ENCODE results near the gene PRKG1. TPM values are rescaled to one million over a fixed set of nuclear protein-coding genes. Genes with fewer than 3 reads are reported as not detected.

The PRKG1 gene
- total RNA-seq, 2 donors from 2014 or later: 17.8 to 31.1 TPM

DNA sequence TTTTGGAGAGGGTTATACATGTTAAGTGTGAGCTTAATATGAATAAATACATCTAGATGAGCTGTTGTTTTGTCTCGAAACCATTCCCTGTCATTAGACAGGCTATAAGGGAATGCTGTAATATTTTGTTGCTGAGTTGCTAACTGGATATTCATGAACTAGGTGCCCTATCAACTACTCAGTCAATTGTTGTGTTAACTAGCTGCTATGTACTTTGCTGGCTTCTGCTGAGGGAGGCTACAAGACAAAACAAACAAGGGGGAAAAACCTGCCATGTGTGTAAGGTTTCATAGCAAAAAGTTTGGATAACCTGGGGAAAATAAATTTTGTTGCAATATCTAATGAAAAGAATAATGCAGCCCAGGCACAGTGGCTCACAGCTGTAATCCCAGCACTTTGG is 514.7 kb downstream of the PRKG1 start:
- DNase-seq (ENCODE audit: low spot score): no peak
- Histone ChIP-seq H3K4me1 (no peaks in the 10 kb centered on the region), H3K27ac (no peak overlapping the region), H3K36me3 (no peaks in the 10 kb centered on the region), H3K9me3 (no peaks in the 10 kb centered on the region), H3K27me3 (no peaks in the 10 kb centered on the region), H3K4me3 (no peak overlapping the region)
- TF ChIP-seq, protein P1, sequence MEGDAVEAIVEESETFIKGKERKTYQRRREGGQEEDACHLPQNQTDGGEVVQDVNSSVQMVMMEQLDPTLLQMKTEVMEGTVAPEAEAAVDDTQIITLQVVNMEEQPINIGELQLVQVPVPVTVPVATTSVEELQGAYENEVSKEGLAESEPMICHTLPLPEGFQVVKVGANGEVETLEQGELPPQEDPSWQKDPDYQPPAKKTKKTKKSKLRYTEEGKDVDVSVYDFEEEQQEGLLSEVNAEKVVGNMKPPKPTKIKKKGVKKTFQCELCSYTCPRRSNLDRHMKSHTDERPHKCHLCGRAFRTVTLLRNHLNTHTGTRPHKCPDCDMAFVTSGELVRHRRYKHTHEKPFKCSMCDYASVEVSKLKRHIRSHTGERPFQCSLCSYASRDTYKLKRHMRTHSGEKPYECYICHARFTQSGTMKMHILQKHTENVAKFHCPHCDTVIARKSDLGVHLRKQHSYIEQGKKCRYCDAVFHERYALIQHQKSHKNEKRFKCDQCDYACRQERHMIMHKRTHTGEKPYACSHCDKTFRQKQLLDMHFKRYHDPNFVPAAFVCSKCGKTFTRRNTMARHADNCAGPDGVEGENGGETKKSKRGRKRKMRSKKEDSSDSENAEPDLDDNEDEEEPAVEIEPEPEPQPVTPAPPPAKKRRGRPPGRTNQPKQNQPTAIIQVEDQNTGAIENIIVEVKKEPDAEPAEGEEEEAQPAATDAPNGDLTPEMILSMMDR (IDR thresholded peaks at IDR 0.05): no peak

DNA sequence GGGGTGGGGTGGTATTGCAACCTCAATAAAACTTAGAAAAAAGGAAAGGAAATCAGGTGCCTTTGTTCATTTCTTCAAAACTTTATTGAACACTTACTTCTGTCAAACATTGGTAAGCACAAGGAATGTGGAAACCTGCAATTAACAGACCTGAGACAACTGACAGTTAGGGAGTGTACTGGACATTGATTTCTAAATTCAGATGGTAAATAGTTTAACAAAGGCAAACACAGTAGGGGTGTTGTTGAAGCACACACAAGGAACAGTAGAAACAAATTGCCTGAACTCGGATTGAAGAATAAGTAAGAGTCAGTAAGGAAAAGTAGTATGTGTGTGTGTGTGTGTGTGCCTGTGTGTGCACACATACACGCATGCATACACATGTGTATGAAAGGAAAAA is 516.5 kb downstream of the PRKG1 start:
- DNase-seq (ENCODE audit: low spot score): no peak
- TF ChIP-seq, protein P1 (IDR thresholded peaks at IDR 0.05): no peak
- H3K36me3 ChIP-seq: no peaks in the 10 kb centered on the region
- H3K27ac ChIP-seq: no peak overlapping the region
- no peaks in the 10 kb centered on the region for H3K27me3 ChIP-seq
- no peaks in the 10 kb centered on the region for H3K4me1 ChIP-seq
- H3K9me3 ChIP-seq: no peaks in the 10 kb centered on the region
- H3K4me3 ChIP-seq: no peak overlapping the region

DNA sequence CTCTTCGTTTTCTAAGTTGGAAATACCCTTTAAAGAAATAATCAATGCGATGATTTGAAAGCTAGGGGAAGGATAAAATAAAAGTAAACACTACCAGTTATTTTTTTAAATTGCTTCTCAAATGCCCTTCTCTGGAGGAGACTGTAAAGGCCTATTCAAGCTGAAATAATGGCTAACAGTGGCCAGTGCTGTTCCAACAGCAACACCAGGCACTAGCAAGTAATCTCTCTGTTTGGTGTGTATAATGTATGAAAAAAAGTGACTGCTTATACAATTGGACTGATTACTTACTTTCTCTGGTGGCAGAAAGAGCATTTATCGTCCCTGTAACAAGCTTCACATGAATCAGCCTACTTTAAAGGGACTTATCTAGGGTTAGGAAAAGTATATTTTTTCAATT is 522.4 kb downstream of the PRKG1 start:
- Histone ChIP-seq H3K4me3 (no peak overlapping the region), H3K4me1 (no peaks in the 10 kb centered on the region), H3K27ac (no peak overlapping the region), H3K27me3 (no peaks in the 10 kb centered on the region), H3K36me3 (no peaks in the 10 kb centered on the region), H3K9me3 (no peaks in the 10 kb centered on the region)
- DNase-seq (ENCODE audit: low spot score): no peak
- TF ChIP-seq, protein P1 (IDR thresholded peaks at IDR 0.05): no peak

DNA sequence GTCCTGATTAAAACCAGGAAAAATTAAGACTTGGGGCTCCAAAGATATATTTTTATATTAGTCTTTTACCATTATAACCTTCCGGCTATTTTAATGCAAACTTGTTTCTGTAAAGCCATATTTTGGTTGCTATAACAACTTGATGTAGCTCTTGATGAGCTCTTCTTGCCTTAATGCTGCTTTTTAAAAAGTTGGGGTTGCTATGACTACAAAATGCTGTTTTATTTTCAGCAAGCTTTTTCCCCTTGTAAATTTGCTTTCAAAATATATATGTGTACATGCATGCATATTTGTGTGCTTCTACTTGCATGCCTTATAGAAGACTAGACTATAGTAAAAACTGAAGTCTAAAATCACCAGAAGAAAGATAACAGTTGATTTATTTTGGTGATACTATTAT is 525.4 kb downstream of the PRKG1 start:
- Histone ChIP-seq H3K4me3 (no peak overlapping the region), H3K36me3 (no peaks in the 10 kb centered on the region), H3K27me3 (no peaks in the 10 kb centered on the region), H3K27ac (no peak overlapping the region), H3K4me1 (no peaks in the 10 kb centered on the region), H3K9me3 (no peaks in the 10 kb centered on the region)
- TF ChIP-seq, protein P1 (IDR thresholded peaks at IDR 0.05): no peak
- DNase-seq (ENCODE audit: low spot score): no peak

DNA sequence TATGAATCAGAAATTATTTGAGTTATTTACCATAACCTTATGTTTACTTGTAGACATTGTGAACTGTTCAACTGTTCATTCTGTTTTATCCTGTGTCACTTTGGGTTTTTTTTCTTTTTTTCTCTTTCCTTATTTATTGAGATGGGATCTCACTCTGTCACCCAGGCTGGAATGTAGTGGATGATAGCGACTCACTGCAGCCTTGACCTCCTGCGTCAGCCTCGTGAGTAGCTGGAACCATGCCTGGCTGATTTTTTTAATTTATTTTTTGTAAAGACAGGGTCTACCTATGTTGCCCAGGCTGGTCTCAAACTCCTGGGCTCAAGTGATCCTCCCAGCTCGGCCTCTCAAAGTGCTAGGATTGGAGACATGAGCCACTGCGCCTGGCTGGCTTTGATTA is 528.0 kb downstream of the PRKG1 start:
- no peak overlapping the region for H3K27ac ChIP-seq
- no peaks in the 10 kb centered on the region for H3K9me3 ChIP-seq
- TF ChIP-seq, protein P1 (IDR thresholded peaks at IDR 0.05): no peak
- H3K27me3 ChIP-seq: no peaks in the 10 kb centered on the region
- H3K4me1 ChIP-seq: no peaks in the 10 kb centered on the region
- H3K4me3 ChIP-seq: no peak overlapping the region
- H3K36me3 ChIP-seq: no peaks in the 10 kb centered on the region
- no peak for DNase-seq (ENCODE audit: low spot score)

DNA sequence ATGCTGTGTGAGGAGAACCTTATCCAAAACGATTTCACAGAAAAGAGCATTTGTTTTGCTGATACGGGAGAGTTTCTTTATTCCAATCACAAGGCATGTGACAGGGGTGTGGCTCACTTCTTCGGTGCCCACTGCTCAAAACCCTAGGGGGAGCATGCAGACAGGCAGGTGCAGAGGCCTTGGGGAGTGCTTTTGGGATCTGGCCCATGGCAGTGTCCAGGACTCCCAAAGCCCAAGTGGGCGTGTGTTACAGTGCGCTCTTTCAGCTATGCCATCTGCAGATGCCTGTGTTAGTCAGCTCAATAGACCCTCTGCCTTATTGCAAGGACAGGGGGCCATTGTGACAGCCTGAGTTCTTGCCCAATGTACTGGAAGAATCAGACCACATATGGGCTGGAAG is 530.3 kb downstream of the PRKG1 start:
- TF ChIP-seq, protein P1 (IDR thresholded peaks at IDR 0.05): no peak
- Histone ChIP-seq H3K9me3 (no peaks in the 10 kb centered on the region), H3K4me1 (no peaks in the 10 kb centered on the region), H3K27ac (no peak overlapping the region), H3K27me3 (no peaks in the 10 kb centered on the region), H3K36me3 (no peaks in the 10 kb centered on the region), H3K4me3 (no peak overlapping the region)
- no peak for DNase-seq (ENCODE audit: low spot score)

Data from right atrium auricular region (tissue), 2 donors.